HG02840 (cell line): Measurements from ENCODE around the gene KIRREL3.

Experiments
- ATAC-seq: cut with Tn5 transposase; IDR thresholded peaks from one replicate; pipeline ENCODE4 v1.9.1; 2021; ENCODE audit warnings: mild to moderate bottlenecking, moderate library complexity, moderate number of reproducible peaks; ENCODE audit not compliant: unreplicated experiment, low FRiP score

KIRREL3 gene

DNA sequence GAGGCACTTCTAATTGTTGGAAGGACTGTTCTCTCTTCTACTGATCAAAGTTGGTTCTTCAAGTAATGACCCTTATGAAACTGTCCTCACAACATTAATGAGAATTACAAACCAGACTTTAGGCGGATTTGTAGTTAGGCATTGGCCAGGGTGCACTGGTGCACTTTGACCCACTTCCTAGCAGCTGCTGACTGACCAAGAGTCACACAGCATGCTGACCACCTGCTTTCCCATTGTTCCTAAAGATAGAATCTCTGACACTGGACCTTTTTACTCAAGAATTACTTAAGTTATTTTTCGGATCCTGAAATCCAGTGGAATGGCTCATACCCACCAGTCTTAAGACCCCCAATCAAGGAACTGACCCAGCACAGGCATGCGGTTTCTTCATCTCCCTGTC lies 381.1 kb downstream of the KIRREL3 start:
- no peak for ATAC-seq

- ATAC-seq, result no peak
Observed at GRCh38 chr11:126615845-126616244, 384.7 kb downstream of the KIRREL3 start.

- ATAC-seq, result no peak
Observed at GRCh38 chr11:126613272-126613671, 387.3 kb downstream of the KIRREL3 start.

DNA sequence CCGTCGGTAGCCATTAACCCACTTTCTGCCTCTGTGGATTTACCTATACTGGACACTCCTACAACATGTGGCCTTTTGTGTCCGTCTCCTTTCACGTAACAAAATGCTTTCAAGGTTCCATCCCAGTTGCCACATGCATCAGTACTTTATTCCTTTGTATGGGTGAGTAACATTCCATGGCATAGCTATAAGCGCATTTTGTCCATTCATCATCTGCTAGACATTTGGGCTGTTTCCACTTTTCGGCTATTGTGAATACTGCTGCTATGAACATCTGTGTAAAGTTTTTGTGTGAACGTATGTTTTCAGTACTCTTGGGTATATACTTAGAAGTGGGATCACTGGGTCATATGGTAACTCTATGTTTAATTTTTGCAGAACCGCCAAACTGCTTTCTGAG lies 387.9 kb downstream of the KIRREL3 start:
- no peak for ATAC-seq

- ATAC-seq, result no peak
Observed at GRCh38 chr11:126611438-126611837, 389.1 kb downstream of the KIRREL3 start.

DNA sequence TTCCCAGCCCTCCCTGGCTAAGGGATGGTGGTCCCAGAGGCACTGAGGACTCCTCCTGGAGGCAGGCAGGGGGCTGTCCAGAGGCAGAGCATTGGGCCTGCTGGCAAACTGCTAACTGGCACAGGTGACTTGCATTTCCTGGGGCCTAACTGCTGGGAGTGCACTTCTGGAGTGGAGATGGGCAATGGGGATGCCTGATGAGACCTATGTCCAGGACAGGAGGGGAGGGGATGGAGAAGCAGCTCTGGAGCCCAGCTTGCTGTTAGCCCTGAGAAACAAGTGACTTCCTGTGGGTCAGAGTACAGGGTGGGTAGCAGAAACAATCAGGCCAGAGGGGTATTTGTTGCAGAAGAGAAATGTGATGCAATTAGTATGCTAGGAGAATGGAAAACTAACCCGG lies 391.9 kb downstream of the KIRREL3 start:
- no peak for ATAC-seq

GRCh38 chr11:126607776-126608541 lies 392.6 kb downstream of the KIRREL3 start:
- no peak for ATAC-seq

DNA sequence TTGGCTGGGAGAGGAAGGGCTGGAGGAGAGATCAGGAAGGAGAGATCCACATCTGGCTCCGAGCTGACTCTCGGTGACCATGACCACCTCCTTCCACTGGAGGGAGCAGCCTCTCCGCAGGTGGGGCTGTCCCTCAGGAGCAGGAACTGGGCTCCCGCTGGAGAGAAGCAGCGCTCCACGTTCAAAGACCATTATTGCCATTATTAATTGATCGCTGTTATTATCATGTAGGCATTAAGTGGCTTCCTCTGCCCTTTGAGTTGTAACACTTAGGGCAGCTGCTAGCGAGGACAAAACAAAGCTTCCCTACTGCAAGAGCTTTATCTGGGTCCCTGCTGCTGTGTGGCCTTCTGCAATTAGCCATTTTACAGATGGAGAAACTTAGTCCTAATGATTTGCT lies 393.2 kb downstream of the KIRREL3 start:
- ATAC-seq, result no peak

GRCh38 chr11:126606484-126606883 lies 394.1 kb downstream of the KIRREL3 start:
- no peak for ATAC-seq

DNA sequence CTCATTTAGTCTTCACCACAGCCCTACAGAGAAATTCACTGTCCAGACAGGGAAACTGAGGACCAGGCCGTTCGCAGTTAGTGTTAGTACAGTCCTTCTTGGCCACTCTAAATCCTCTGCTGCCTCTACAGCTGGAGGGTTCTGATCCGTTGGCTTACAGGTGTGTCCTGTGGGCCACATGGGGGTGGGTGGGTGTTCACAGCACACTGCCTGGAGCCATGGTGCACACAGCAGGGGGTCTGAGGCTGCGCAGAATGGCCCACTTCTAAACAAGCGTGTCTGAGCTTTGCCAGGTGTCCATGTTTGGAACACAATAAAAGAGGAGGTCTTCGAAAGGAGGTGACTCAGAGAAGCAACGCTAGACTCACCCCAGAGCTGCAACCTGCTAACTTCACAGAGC lies 396.1 kb downstream of the KIRREL3 start:
- no peak for ATAC-seq

DNA sequence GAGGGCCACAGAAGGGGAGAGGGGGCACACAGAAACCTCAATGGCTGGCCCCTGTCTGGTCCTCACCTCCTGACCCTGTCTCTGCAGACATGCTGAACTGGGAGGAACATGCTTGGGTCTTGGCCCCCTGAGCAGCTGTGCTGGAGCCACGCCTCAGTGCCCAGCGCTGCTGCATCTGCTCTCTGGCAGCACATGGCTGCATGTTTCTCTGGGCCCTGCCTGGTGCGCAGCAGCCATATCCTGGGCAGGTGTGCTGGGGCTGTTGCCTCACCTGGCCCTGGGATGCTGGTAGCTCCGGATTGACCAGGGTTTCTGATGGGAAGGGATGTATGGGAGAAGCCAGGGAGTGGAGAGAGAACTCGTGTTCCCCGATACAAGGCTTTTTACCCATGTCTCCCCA lies 397.1 kb downstream of the KIRREL3 start:
- no peak for ATAC-seq

- no peak for ATAC-seq
Observed at GRCh38 chr11:126602993-126603392, 397.6 kb downstream of the KIRREL3 start.

DNA sequence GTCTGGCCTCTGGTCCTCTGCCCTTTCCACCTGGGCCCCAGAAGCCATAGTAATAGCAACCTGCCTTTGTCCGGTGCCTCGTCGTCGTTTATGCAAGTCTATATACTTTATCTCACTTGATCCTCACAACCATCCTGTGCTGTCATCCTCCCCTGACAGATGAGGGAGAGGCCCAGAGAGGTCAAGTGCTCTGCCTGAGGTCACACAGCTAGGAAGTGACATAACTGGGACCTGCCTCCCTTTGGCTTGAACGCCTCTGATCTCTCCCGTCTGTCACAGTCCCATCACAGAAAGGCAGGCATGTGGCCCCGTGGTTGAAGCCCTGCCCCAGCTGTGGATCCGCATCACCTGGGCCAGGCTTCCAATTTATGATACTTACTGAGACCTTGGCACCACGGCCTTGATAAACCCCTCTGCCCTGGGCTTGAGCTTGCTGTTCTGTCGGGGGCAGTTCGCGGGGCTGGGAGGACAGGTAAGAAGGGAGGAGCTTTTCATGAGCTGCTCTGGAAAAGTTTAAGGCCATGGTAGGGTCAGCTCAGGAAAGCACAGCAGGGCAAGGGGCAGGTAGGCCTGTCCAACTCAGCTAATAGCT lies 398.1 kb downstream of the KIRREL3 start:
- ATAC-seq, result no peak

DNA sequence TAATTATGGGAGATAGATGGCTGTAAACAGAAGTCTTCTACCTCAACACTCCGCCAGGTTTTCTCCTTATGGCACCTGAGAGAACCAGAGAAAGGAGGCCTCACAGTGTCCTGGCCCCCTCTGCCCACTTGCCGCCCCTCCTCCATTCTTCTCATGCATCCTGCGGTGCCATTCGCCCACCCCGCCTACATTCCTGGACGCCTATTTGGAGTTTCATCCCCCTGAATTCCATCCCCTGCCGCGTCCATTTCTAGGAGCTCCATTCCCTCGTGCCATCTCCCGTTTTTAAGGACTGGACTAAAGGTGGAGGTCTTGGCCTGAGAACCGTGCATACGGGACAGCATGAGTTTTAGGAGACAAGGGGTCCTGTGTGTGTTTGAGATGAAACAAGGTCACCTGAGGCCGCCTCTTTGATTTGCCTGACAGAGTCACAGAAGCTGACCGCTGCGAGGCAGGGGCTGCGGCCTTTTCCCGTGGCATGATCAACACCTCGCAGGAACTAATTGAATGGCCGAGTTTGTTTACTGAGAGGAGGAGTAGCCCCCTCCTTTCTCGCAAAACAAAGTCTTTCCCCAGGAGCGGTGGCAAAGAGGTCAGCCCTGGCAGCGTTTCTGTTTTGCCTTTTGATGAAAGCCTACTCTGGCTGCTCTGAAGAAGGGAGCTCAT lies 398.9 kb downstream of the KIRREL3 start:
- ATAC-seq, result no peak

DNA sequence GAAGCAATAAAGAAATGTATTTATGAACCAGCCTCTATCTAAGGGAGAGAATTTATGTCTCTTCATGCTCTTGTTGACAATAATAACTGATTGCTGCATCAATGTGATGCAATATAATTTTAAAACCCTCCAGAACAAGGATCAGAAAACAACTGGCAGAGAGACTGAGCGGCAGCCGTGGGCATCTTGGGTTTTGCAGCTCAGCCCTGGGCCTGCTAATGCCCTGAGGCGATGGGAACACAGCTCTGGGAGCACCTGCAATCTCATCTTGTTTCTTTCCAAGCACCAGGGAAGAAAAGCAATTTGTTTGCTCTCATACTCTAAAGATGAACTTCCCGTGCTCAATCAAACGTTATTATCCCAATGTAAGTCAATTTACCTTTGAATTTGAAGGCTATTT lies 399.4 kb downstream of the KIRREL3 start:
- ATAC-seq, result no peak

GRCh38 chr11:126599217-126599897 lies 401.2 kb downstream of the KIRREL3 start:
- ATAC-seq, result no peak

DNA sequence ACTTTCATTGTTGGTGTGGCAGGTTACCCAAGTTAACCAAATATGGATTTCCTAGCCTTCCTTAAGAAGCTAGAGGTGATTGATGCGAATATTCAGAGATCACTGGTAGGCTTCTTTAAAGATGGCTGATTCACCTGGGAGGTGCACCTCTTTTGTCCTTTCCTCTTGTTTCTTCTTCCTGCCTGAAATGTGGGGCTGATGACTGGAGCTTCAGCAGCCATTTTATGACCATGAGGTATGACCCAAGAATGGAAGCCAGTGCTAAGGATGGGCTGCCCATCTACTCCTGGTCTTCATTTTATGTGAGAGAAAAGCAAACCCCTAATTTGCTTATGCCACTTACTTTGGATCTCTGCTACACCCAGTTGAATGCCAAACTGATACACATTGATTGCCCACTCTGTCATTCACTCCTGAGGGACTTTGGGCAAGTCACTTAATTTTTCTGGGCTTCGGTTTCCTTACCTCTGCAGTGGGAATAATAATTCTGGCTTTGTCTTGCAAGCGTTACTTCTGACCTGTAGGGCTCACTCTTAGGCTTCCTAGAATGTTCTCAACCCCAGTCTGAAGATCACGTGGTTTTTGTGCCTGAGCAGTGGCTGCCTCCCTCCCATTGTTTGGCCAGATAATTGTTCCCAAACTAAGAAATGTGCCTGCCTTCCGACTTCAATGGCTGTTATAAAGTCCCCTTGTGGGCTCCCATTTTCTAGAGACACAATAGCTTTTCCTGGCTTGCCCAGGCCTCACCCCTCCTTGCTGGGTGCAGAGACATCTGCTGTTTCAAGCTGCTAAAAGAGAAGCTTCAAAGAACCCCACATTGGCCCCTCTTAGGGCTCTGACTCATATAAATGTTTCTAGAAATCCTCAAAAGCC lies 402.0 kb downstream of the KIRREL3 start:
- ATAC-seq, result no peak

DNA sequence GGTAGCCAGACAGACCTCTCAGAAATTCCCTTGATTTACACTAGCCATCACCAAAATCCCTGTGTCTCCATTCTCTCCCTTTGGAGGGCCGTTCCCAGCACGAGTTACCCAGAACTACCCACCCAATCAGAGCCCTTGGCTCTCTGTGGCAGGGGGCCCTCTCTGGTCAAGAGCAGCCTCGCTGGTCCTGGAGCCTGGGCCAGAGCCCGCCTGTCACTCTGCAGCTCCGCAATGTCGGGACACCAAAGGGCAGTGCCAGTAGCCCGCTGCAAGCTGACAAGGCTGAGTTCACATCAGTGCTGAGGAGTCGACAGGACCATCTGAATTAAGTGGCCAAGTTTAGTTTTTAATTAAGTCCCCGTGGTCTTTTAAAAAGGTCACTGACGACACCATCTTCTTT lies 403.5 kb downstream of the KIRREL3 start:
- ATAC-seq, result no peak

DNA sequence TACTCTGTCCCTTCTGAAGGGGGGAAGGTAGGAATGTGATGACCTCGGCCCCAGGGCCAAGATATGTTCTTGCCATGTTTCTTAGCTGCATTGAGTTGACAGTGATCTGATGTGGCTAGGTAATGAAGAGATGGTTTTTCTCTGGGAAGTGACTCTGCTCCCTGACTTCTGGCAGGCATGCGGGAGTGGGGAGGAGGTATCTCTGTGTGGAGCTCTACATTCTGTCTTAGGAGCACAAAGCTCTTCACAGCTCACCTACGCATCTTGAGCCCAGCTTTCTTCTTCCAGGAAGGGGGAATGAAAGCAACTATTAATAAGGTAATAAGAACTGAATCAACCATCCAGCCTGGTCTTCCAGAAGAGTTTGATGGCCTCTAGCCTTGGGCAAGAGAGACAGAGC lies 404.1 kb downstream of the KIRREL3 start:
- ATAC-seq, result no peak

DNA sequence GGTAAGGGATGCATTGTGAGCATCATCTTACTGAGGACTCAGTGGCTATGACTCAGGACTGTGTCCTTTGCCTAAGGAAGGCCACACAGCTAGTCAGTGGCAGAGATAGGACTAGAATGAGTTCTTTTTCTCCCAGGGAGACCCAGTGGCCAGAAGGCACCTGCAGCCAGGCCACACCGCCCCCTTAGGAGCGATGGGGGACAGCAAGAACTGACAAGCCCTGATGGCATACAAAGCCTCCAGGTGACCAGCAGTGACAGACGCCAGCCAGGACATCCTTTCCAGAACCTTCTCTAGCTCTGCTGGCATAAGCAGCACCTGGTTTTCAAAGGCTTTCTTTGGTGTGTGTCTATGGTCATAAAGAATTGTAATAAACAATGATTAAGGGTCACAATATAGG lies 405.0 kb downstream of the KIRREL3 start:
- ATAC-seq, result no peak
